Ovary (tissue), 3 donors: ENCODE measurements around the gene NAV2.

Experiments
- EP300 ChIP-seq: sonication (generic); formaldehyde crosslinking; IDR thresholded peaks from one replicate; pipeline ENCODE4 v1.6.1; 2017; ENCODE audit warnings: antibody characterized with exemption
- POLR2A ChIP-seq: fragments of 450-650 bp; IDR thresholded peaks from one replicate; pipeline ENCODE4 v1.6.1; 2017; ENCODE audit warnings: antibody characterized with exemption, mild to moderate bottlenecking, moderate library complexity
- TF ChIP-seq, protein P1 (sequence below), 3 donors: fragments of 450-650 bp in 2 of 3; fragments of 200-600 bp in 1 of 3; IDR thresholded peaks; one replicate each; pipeline versions ENCODE4 v1.5.1 to v1.8.0; 2016 to 2022; ENCODE audit warnings: antibody characterized with exemption in 3 of 3, mild to moderate bottlenecking in 1 of 3
- donor health status: DM: no; HTN: no; CAD: no.

DNA sequence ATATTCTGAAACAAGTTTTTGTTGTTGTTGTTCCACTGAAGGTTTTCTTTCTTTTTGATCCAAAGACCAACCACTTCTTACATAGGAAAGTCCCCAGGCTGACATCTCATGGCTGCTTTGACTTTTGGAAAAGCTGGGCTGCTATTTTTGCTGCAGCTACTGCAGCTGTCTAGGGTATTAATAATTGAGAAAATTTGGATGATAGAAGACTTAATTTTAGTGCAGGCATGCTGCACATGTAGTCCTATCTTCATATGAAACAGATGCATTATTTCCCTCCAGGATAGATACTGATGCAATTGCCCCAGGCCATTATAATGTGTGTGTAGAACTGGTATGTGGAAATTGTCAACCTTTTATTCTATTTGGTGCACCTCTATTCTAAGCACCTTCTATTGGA lies 131.4 kb downstream of the NAV2 start:
- TF ChIP-seq POLR2A, result no peak
- TF ChIP-seq, protein P1, sequence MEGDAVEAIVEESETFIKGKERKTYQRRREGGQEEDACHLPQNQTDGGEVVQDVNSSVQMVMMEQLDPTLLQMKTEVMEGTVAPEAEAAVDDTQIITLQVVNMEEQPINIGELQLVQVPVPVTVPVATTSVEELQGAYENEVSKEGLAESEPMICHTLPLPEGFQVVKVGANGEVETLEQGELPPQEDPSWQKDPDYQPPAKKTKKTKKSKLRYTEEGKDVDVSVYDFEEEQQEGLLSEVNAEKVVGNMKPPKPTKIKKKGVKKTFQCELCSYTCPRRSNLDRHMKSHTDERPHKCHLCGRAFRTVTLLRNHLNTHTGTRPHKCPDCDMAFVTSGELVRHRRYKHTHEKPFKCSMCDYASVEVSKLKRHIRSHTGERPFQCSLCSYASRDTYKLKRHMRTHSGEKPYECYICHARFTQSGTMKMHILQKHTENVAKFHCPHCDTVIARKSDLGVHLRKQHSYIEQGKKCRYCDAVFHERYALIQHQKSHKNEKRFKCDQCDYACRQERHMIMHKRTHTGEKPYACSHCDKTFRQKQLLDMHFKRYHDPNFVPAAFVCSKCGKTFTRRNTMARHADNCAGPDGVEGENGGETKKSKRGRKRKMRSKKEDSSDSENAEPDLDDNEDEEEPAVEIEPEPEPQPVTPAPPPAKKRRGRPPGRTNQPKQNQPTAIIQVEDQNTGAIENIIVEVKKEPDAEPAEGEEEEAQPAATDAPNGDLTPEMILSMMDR (IDR thresholded peaks at IDR 0.05), result no peak
- TF ChIP-seq EP300, result no peak
